Measurements from ENCODE around the gene FAM199X. TPM values are rescaled to one million over a fixed set of nuclear protein-coding genes. Genes with fewer than 3 reads are reported as not detected.

The FAM199X gene
- 13.9 to 17.8 TPM (median 16.7 TPM) in 5 replicates for total RNA-seq (2022; extraction: Qiagen RNA extraction; ENCODE audit: low read depth)

GRCh38 chrX:104165894-104166734, at the start of gene FAM199X:
Gene FAM199X, plus strand, starts transcription at chrX:104166453. Its CDS starts 333 bp downstream, at chrX:104166786.

GRCh38 chrX:104156630-104157529, 9.4 kb upstream of the FAM199X start, which contains the start of gene SLC25A53:
Gene SLC25A53, minus strand, starts transcription at chrX:104157009. Its CDS starts 51,752 bp downstream, at chrX:104105257.

Other genes with a start within 250 kb of the FAM199X start
- 4.3 to 8.0 TPM (median 5.9 TPM) in 5 replicates for gene TMSB15B, start 203.8 kb upstream of the FAM199X start, total RNA-seq (2022; extraction: Qiagen RNA extraction; ENCODE audit: low read depth)
- not detected in 5 replicates for gene H2BW1, start 152.7 kb upstream of the FAM199X start, total RNA-seq (2022; extraction: Qiagen RNA extraction; ENCODE audit: low read depth)
- not detected in 5 replicates for gene H2BW2, start 126.5 kb upstream of the FAM199X start, total RNA-seq (2022; extraction: Qiagen RNA extraction; ENCODE audit: low read depth)
- gene TMSB15C, start 90.2 kb upstream of the FAM199X start, total RNA-seq (2022; extraction: Qiagen RNA extraction; ENCODE audit: low read depth) = 0.13 to 0.34 TPM (median 0.26 TPM) in 5 replicates
- gene ZCCHC18, start 53.9 kb upstream of the FAM199X start, total RNA-seq (2022; extraction: Qiagen RNA extraction; ENCODE audit: low read depth) = 0.13 to 0.31 TPM (median 0.21 TPM) in 4 of 5 replicates, not detected in the other
- gene SLC25A53, start 9.4 kb upstream of the FAM199X start, total RNA-seq (2022; extraction: Qiagen RNA extraction; ENCODE audit: low read depth) = 3.7 to 5.0 TPM (median 4.5 TPM) in 5 replicates
- 0.09 TPM in 1 of 5 replicates, not detected in the others for gene ESX1, start 88.5 kb downstream of the FAM199X start, total RNA-seq (2022; extraction: Qiagen RNA extraction; ENCODE audit: low read depth)